Rectal smooth muscle tissue (tissue), 1 donor: ENCODE measurements around the gene TAS2R60.
"Not testable (repeated sequence)": the region's sequence is repeated elsewhere in the genome, so short reads cannot be mapped to it uniquely, and the experiment has no call there.

Experiments used
- H3K27ac ChIP-seq: one replicate; pipeline ENCODE4 v1.7.0; 2013; ENCODE audit warnings: low read depth, low read length, inconsistent platforms
- H3K27me3 ChIP-seq: one replicate; pipeline ENCODE4 v1.7.0; 2013; ENCODE audit warnings: low read length; ENCODE audit not compliant: control insufficient read depth, insufficient read depth
- H3K36me3 ChIP-seq: one replicate; pipeline ENCODE4 v1.7.0; 2013; ENCODE audit warnings: low read length; ENCODE audit not compliant: control insufficient read depth, insufficient read depth
- H3K4me1 ChIP-seq: one replicate; pipeline ENCODE4 v1.7.0; 2013; ENCODE audit warnings: low read length; ENCODE audit not compliant: control insufficient read depth, insufficient read depth
- H3K4me3 ChIP-seq: one replicate; pipeline ENCODE4 v1.7.0; 2013; ENCODE audit warnings: low read length
- H3K9ac ChIP-seq: one replicate; pipeline ENCODE4 v1.7.0; 2013; ENCODE audit warnings: low read length

The TAS2R60 gene

GRCh38 chr7:143416565-143417149 is 26.6 kb upstream of the TAS2R60 start:
- no peak overlapping the region for H3K4me3 ChIP-seq
- H3K27ac ChIP-seq, result no peak overlapping the region
- H3K9ac ChIP-seq, result no peak overlapping the region
- H3K4me1 ChIP-seq, result no peaks in the 10 kb centered on the region
- H3K27me3 ChIP-seq, result no peaks in the 10 kb centered on the region
- H3K36me3 ChIP-seq, result no peaks in the 10 kb centered on the region

DNA sequence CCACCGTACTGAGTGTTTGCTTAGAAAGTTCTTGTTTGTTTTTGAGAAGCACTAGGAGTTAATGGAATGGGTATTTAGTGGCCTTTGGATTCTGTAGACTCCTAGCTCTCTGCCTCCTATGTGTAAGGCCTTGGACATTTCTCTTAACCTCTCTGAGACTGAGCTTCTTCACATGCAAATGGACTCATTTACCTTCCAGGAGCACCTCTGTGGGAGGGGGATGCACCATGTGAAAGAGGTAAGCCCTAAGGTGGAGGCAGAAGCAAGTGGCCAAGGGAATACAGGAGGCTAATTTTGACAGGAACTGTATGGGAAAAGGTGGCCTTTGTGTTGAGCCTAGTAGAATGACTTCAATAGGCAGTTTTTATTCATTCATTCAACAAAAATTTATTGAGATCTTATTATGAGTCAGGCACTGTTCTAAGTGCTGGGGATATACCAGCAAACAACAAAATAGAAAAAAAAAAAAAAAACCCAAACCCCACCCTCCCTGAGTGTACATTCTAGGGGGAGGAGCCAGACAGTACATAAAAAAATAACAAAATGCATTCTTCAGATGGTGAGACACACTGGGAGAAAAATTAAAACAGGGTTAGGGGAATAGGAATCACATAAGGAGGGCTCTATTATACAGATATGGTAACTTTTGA is 25.4 kb upstream of the TAS2R60 start:
- H3K27ac ChIP-seq, result no peak overlapping the region
- H3K27me3 ChIP-seq, result no peaks in the 10 kb centered on the region
- no peaks in the 10 kb centered on the region for H3K36me3 ChIP-seq
- H3K4me1 ChIP-seq, result no peaks in the 10 kb centered on the region
- no peak overlapping the region for H3K9ac ChIP-seq
- no peak overlapping the region for H3K4me3 ChIP-seq

DNA sequence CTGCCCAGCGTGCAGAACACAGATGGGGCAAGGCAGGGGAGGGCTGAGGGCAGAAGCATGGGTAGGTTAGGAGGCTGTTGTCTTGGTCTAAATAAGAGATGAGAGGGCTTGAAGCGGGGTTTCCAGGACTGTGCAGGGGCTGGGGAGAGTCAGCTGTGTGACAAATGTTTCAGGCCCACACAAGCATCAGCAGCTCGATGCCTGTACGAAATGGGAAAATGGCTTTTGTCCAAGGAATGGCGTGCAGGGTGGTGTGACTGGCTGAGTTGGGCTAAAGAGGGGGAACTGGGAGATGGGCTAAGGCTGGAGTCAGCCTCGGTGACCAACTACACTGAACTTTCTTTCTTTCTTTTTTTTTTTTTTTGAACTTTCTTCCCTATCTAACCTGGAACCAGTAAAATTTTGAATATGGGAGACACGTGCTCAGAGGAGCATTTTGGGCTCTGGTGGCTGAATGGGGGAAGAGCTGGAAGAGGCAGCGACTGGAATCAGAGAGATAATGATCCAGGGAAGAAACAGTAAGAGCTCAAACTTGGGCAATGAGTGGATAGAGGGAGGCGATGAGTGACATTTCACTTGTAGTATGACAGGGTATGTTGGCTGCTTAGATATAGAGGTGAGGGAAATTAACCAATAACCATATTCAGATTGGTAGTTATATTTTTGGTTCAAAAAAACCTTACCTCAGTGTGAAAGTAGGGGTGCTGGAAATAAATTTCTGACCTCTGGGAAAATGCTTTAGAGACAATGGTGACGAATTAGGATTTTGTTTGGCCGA is 24.4 kb upstream of the TAS2R60 start:
- H3K36me3 ChIP-seq, result no peaks in the 10 kb centered on the region
- no peaks in the 10 kb centered on the region for H3K4me1 ChIP-seq
- H3K4me3 ChIP-seq, result no peak overlapping the region
- H3K9ac ChIP-seq, result no peak overlapping the region
- no peaks in the 10 kb centered on the region for H3K27me3 ChIP-seq
- H3K27ac ChIP-seq, result no peak overlapping the region

GRCh38 chr7:143419880-143420279 is 23.4 kb upstream of the TAS2R60 start:
- no peaks in the 10 kb centered on the region for H3K4me1 ChIP-seq
- no peak overlapping the region for H3K27ac ChIP-seq
- no peaks in the 10 kb centered on the region for H3K27me3 ChIP-seq
- H3K9ac ChIP-seq, result no peak overlapping the region
- no peak overlapping the region for H3K4me3 ChIP-seq
- H3K36me3 ChIP-seq, result no peaks in the 10 kb centered on the region

DNA sequence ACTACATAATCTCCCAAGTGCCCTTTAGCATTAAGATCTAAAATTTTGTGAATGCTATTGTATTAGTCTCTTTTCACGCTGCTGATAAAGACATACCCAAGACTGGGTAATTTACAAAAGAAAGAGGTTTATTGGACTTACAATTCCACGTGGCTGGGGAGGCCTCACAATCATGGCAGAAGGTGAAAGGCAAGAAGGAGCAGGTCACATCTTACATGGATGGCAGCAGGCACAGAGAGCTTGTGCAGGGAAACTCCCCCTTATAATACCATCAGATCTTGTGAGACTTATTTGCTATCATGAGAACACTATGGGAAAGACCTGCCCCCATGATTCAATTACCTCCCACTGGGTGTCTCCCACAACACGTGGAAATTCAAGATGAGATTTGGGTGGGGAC is 22.6 kb upstream of the TAS2R60 start:
- not testable (repeated sequence) for H3K4me3 ChIP-seq, H3K27me3 ChIP-seq, H3K4me1 ChIP-seq, H3K9ac ChIP-seq, H3K27ac ChIP-seq, H3K36me3 ChIP-seq

DNA sequence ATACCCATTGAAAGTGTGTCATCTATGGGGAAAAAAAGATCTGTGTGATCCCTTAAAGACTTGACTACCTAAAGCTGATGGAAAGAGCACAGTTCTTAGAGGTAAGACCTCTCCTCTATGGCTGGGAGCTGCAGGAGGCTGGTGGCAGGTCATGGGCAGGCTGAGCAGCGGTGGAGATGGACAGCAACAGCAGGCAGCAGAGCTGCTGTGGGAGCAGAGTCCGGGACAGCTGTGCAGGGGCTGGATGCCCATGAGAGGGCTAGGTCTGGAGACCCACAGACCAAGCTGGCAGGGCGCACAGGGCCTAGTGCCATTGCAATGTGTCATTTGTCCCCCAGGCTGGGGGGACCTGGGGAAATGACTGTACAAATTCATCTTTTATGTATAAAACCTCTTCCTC is 21.2 kb upstream of the TAS2R60 start:
- Histone ChIP-seq H3K27me3 (no peaks in the 10 kb centered on the region), H3K27ac (no peak overlapping the region), H3K9ac (no peak overlapping the region), H3K4me3 (no peak overlapping the region), H3K4me1 (no peaks in the 10 kb centered on the region), H3K36me3 (no peaks in the 10 kb centered on the region)

DNA sequence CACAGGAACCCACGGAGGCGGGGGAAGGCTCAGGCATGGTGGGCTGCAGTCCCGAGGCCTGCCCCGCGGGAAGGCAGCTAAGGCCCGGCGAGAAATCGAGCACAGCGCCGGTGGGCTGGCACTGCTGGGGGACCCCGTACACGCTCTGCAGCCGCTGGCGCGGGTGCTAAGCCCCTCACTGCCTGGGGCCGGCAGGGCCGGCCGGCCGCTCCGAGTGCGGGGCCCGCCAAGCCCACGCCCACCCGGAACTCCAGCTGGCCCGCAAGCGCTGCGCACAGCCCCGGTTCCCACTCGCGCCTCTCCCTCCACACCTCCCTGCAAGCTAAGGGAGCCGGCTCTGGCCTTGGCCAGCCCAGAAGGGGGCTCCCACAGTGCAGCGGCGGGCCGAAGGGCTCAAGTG is 18.8 kb upstream of the TAS2R60 start:
- not testable (repeated sequence) for H3K27ac ChIP-seq, H3K36me3 ChIP-seq, H3K4me3 ChIP-seq, H3K4me1 ChIP-seq, H3K9ac ChIP-seq, H3K27me3 ChIP-seq

DNA sequence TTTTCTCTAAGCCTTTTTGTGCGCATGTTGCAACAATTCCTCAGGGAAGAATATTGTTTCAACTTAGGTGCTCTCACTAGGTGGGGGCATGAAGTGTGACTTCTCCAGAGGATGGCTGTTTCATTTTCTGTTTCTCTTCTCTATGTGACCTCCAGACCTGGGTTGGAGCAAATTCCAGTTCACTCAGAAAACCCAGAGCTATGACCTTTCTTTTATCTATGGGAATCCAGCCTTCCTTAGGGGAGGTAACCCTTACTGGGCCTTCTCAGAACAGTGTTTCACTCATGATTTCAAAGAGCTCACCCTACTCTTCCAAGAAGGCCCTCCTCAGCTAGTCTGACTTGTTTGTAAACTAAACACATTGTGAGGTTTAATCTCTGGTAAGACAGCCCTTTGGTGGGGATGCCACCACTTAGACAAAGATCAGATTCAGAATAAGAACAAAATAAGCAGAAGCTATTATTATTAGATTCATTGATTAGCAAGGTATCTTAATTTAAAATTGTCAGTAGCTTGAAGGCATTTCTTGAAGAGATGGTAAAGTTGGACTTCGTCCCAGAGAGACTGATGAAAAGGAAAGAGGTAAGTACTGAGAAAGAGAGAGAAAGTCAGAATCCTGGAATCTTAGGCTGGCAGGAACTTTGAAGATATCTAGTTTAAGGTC is 16.6 kb upstream of the TAS2R60 start:
- no peak overlapping the region for H3K27ac ChIP-seq
- no peaks in the 10 kb centered on the region for H3K36me3 ChIP-seq
- H3K4me1 ChIP-seq, result no peaks in the 10 kb centered on the region
- H3K9ac ChIP-seq, result no peak overlapping the region
- no peaks in the 10 kb centered on the region for H3K27me3 ChIP-seq
- H3K4me3 ChIP-seq, result no peak overlapping the region

- Histone ChIP-seq H3K4me1 (no peaks in the 10 kb centered on the region), H3K27ac (no peak overlapping the region), H3K36me3 (no peaks in the 10 kb centered on the region), H3K4me3 (no peak overlapping the region), H3K9ac (no peak overlapping the region), H3K27me3 (no peaks in the 10 kb centered on the region)
Measured at GRCh38 chr7:143429770-143430698, 13.2 kb upstream of the TAS2R60 start.

GRCh38 chr7:143431109-143431508 is 12.1 kb upstream of the TAS2R60 start:
- H3K27me3 ChIP-seq, result no peaks in the 10 kb centered on the region
- H3K36me3 ChIP-seq, result no peaks in the 10 kb centered on the region
- no peak overlapping the region for H3K4me3 ChIP-seq
- no peak overlapping the region for H3K9ac ChIP-seq
- H3K4me1 ChIP-seq, result no peaks in the 10 kb centered on the region
- H3K27ac ChIP-seq, result no peak overlapping the region

- Histone ChIP-seq H3K36me3 (no peaks in the 10 kb centered on the region), H3K4me3 (no peak overlapping the region), H3K4me1 (no peaks in the 10 kb centered on the region), H3K27me3 (no peaks in the 10 kb centered on the region), H3K27ac (no peak overlapping the region), H3K9ac (no peak overlapping the region)
Measured at GRCh38 chr7:143433759-143434158, 9.5 kb upstream of the TAS2R60 start.

DNA sequence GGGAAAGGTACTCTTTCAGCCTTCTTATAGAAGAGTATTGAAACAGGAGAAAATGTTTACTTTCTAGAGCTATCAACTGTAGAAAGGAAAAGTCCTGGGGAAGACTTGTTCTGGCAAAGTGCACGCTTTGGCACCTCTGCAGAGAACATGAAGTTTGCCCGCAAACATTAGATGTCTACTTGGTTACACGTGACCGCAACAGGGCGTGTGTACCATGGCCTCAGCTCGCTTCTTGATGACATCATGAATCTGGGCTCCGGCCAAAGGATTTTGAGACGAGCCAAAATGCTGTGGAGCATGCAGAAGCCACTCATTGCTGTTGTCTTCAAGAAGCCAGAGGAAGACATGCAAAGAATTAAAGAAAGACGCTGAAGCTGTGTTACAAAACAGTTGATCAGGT is 8.6 kb upstream of the TAS2R60 start:
- Histone ChIP-seq H3K9ac (no peak overlapping the region), H3K27me3 (no peaks in the 10 kb centered on the region), H3K36me3 (no peaks in the 10 kb centered on the region), H3K27ac (no peak overlapping the region), H3K4me1 (no peaks in the 10 kb centered on the region), H3K4me3 (no peak overlapping the region)
